GM12878 (cell line): ENCODE results near the gene GLRX5. TPM values are rescaled to one million over a fixed set of nuclear protein-coding genes. Genes with fewer than 3 reads are reported as not detected.

Experiments used
- CBX5 ChIP-seq: sonication (generic); IDR thresholded peaks from 2 replicates; pipeline ENCODE4 v1.6.1; 2016; ENCODE audit warnings: low read depth, moderate library complexity, mild to moderate bottlenecking, inconsistent platforms
- IKZF2 ChIP-seq, 2 experiments: fragments of 450-650 bp; IDR thresholded peaks; 2 replicates each; pipeline ENCODE4 v1.6.1; 2017; ENCODE audit warnings: mild to moderate bottlenecking in 2 of 2, moderate library complexity in 2 of 2
- IRF3 ChIP-seq: fragments of 450-650 bp; IDR thresholded peaks from 2 replicates; pipeline ENCODE4 v1.6.1; 2014; ENCODE audit warnings: mild to moderate bottlenecking
- MAX ChIP-seq: IDR thresholded peaks from 2 replicates; pipeline ENCODE4 v1.6.1; 2012; ENCODE audit warnings: low read depth, low read length, improper control_type of control experiment
- MLLT1 ChIP-seq: fragments of 450-650 bp; IDR thresholded peaks from 2 replicates; pipeline ENCODE4 v1.6.1; 2016; ENCODE audit warnings: mild to moderate bottlenecking
- MXI1 ChIP-seq: fragments of 150-350 bp; IDR thresholded peaks from 2 replicates; pipeline ENCODE4 v1.6.1; 2011; ENCODE audit warnings: low read depth, mild to moderate bottlenecking, inconsistent platforms, low read length, improper control_type of control experiment
- NFIC ChIP-seq: IDR thresholded peaks from 2 replicates; pipeline ENCODE4 v1.6.1; 2012; ENCODE audit warnings: low read depth, mild to moderate bottlenecking, inconsistent platforms, low read length, moderate library complexity
- NFYB ChIP-seq: IDR thresholded peaks from 2 replicates; pipeline ENCODE4 v1.6.1; 2011; ENCODE audit warnings: low read depth, mild to moderate bottlenecking, low read length, improper control_type of control experiment, moderate library complexity; ENCODE audit not compliant: insufficient read depth
- NR2F1 ChIP-seq: fragments of 450-650 bp; conservative IDR thresholded peaks from 2 replicates; pipeline ENCODE4 v1.6.1; 2017; ENCODE audit warnings: mild to moderate bottlenecking
- PRDM15 ChIP-seq: fragments of 450-650 bp; formaldehyde crosslinking; IDR thresholded peaks from 2 replicates; pipeline ENCODE4 v1.4.0; 2020; ENCODE audit warnings: mild to moderate bottlenecking, moderate library complexity
- RELB ChIP-seq: fragments of 450-650 bp; IDR thresholded peaks from 2 replicates; pipeline ENCODE4 v1.6.1; 2017; ENCODE audit warnings: low read depth, mild to moderate bottlenecking, moderate library complexity
- SMAD5 ChIP-seq: IDR thresholded peaks from 2 replicates; pipeline ENCODE4 v1.6.1; 2016; ENCODE audit warnings: antibody characterized with exemption, low read depth
- SPI1 ChIP-seq: IDR thresholded peaks from 2 replicates; pipeline ENCODE4 v1.6.1; 2011; ENCODE audit warnings: low read depth, mild to moderate bottlenecking, low read length, moderate library complexity, borderline replicate concordance; ENCODE audit not compliant: insufficient read depth
- SREBF2 ChIP-seq: IDR thresholded peaks from 2 replicates; pipeline ENCODE4 v1.6.1; 2012; ENCODE audit warnings: mild to moderate bottlenecking, low read length
- TCF12 ChIP-seq: IDR thresholded peaks from 2 replicates; pipeline ENCODE4 v1.6.1; 2011; ENCODE audit warnings: low read depth, mild to moderate bottlenecking, low read length
- TCF3 ChIP-seq: IDR thresholded peaks from 2 replicates; pipeline ENCODE4 v1.6.1; 2012; ENCODE audit warnings: low read depth, mild to moderate bottlenecking, low read length, borderline replicate concordance; ENCODE audit not compliant: insufficient read depth
- WRNIP1 ChIP-seq: IDR thresholded peaks from 2 replicates; pipeline ENCODE4 v1.6.1; 2011; ENCODE audit warnings: low read depth, low read length, improper control_type of control experiment, borderline replicate concordance
- ZNF217 ChIP-seq: fragments of 450-650 bp; IDR thresholded peaks from 2 replicates; pipeline ENCODE4 v1.6.1; 2017; ENCODE audit warnings: antibody characterized with exemption, mild to moderate bottlenecking
- ZNF274 ChIP-seq: IDR thresholded peaks from one replicate; pipeline ENCODE4 v1.8.0; 2011; ENCODE audit not compliant: insufficient read length, insufficient read depth
- polyA plus RNA-seq, 11 experiments: library from polyadenylated mRNA; depleted of rRNA in 4 of 11; unstranded in 6 of 11; stranded (reverse) in 5 of 11; fragments of >200 nt; fragmentation: Nextera tagmentation in 4 of 11; fragmentation: Illumina TruSeq in 1 of 11; extraction: Ambion mirVana in 4 of 11; extraction: Trizol in 1 of 11; gene quantifications; 1 replicate in 1 of 11; 2 replicates in 10 of 11; pipeline versions ENCODE4 v1.2.1 to v1.2.3, GENCODE V29; 2011 to 2016; ENCODE audit warnings: inconsistent platforms in 2 of 11, missing spikeins in 2 of 11, low read depth in 1 of 11
- total RNA-seq, 4 experiments: library from RNA; depleted of rRNA in 3 of 4; stranded (reverse); fragments of >200 nt in 3 of 4; fragmentation: Illumina TruSeq in 1 of 4; extraction: Trizol in 1 of 4; gene quantifications; 2 replicates each; pipeline versions ENCODE4 v1.2.1 to v1.2.3, GENCODE V29; 2013 to 2021

Gene GLRX5
- total and polyA plus RNA-seq, 10 of the 15 experiments (the other 5 are each of a cell fraction or from before 2014, with no cell fraction given), result 12.8 to 139 (median 55.4) TPM

- TF ChIP-seq MAX, result peak; percentile 69; the same call in 1 of the 2 replicates
- no peak for TF ChIP-seq SMAD5
- TF ChIP-seq ZNF274, result no peak
- no peak for TF ChIP-seq NFYB
- no peak for TF ChIP-seq WRNIP1
- TF ChIP-seq NFIC, result peak; percentile 88; the same call in 1 of the 2 replicates
- TF ChIP-seq SPI1, result peak; percentile 100
- peak; percentile 70; the same call in 1 of the 2 replicates for TF ChIP-seq ZNF217
- 0 out of 2 replicates have a peak, but pooled peaks have one; percentile 28 for TF ChIP-seq CBX5
- peak; percentile 80; the same call in 1 of the 2 replicates for TF ChIP-seq PRDM15 (CRISPR knock-in tag)
- peak; percentile 96 for TF ChIP-seq RELB
- peak; percentile 78 for TF ChIP-seq NR2F1
- TF ChIP-seq TCF3, result peak; percentile 95
- peak; percentile 94 for TF ChIP-seq TCF12
- TF ChIP-seq MLLT1, result no peak
- no peak for TF ChIP-seq SREBF2
- TF ChIP-seq IRF3, result no peak
- peak; percentile 99 for TF ChIP-seq IKZF2 (IDR thresholded peaks at IDR 0.05)
- TF ChIP-seq MXI1, result peak; percentile 70
Measured at GRCh38 chr14:95495538-95496025, 39.3 kb upstream of the GLRX5 start (continued).
